K562 (cell line): ENCODE data around the gene ETS2. TPM values are rescaled to one million over a fixed set of nuclear protein-coding genes. Genes with fewer than 3 reads are reported as not detected.

ENCODE experiments used
- ATF4 ChIP-seq: fragments of 450-650 bp; formaldehyde crosslinking; IDR thresholded peaks from 2 replicates; pipeline ENCODE4 v1.4.0; 2022; ENCODE audit warnings: mild to moderate bottlenecking, moderate library complexity
- BHLHE40 ChIP-seq: IDR thresholded peaks from 2 replicates; pipeline ENCODE4 v1.6.1; 2011; ENCODE audit warnings: low read length, improper control_type of control experiment
- ELK3 ChIP-seq: fragments of 450-650 bp; formaldehyde crosslinking; IDR thresholded peaks from 2 replicates; pipeline ENCODE4 v1.4.0; 2020; ENCODE audit warnings: mild to moderate bottlenecking
- FOXO4 ChIP-seq: fragments of 450-650 bp; formaldehyde crosslinking; IDR thresholded peaks from 2 replicates; pipeline ENCODE4 v1.4.0; 2020; ENCODE audit warnings: mild to moderate bottlenecking, moderate library complexity
- HEY1 ChIP-seq: fragments of 250-450 bp; sonication (Bioruptor Pico); IDR thresholded peaks from 2 replicates; pipeline ENCODE4 v1.5.0; 2020; ENCODE audit warnings: mild to moderate bottlenecking, moderate library complexity, borderline replicate concordance
- HMGXB4 ChIP-seq: sonication (generic); formaldehyde crosslinking; IDR thresholded peaks from 2 replicates; pipeline ENCODE4 v1.8.1; 2023; ENCODE audit warnings: mild to moderate bottlenecking, missing genetic modification reagents
- NUFIP1 ChIP-seq: fragments of 450-650 bp; IDR thresholded peaks from 2 replicates; pipeline ENCODE4 v1.6.1; 2018; ENCODE audit not compliant: partially characterized antibody
- PHF21A ChIP-seq: fragments of 450-650 bp; IDR thresholded peaks from 2 replicates; pipeline ENCODE4 v1.6.1; 2017; ENCODE audit warnings: low read depth, borderline replicate concordance
- REST ChIP-seq, 2 experiments: fragments of 450-650 bp; formaldehyde crosslinking in 1 of 2; IDR thresholded peaks; 2 replicates each; pipeline versions ENCODE4 v1.4.0 to v1.6.1; 2014 to 2020; ENCODE audit warnings: mild to moderate bottlenecking in 2 of 2, borderline replicate concordance in 1 of 2, low read depth in 1 of 2
- ZNF143 ChIP-seq: sonication (generic); formaldehyde crosslinking; IDR thresholded peaks from 2 replicates; pipeline ENCODE4 v1.9.0; 2022; ENCODE audit warnings: mild to moderate bottlenecking, missing genetic modification reagents
- ZNF280B ChIP-seq: fragments of 250-450 bp; sonication (Bioruptor Pico); IDR thresholded peaks from 2 replicates; pipeline ENCODE4 v1.5.1; 2021; ENCODE audit warnings: mild to moderate bottlenecking
- ZNF764 ChIP-seq: fragments of 250-450 bp; sonication (Bioruptor Pico); IDR thresholded peaks from 2 replicates; pipeline ENCODE4 v1.4.0; 2020; ENCODE audit warnings: low read depth, mild to moderate bottlenecking, moderate library complexity
- polyA plus RNA-seq, 8 experiments: library from polyadenylated mRNA; depleted of rRNA in 4 of 8; stranded (reverse) in 5 of 8; unstranded in 3 of 8; fragments of >200 nt; fragmentation: Nextera tagmentation in 2 of 8; fragmentation: Illumina TruSeq in 1 of 8; extraction: Ambion mirVana in 2 of 8; extraction: Trizol in 1 of 8; gene quantifications; 2 replicates each; pipeline versions ENCODE4 v1.2.1 to v1.2.3, GENCODE V29; 2011 to 2014; ENCODE audit warnings: inconsistent platforms in 1 of 8, missing spikeins in 1 of 8
- total RNA-seq, 7 experiments: library from RNA; depleted of rRNA in 6 of 7; stranded (reverse); fragments of >200 nt in 6 of 7; fragmentation: Illumina TruSeq in 2 of 7; extraction: Trizol in 2 of 7; gene quantifications; 2 replicates each; pipeline versions ENCODE4 v1.2.1 to v1.2.3, GENCODE V29; 2011 to 2021; ENCODE audit warnings: low replicate concordance in 1 of 7

The ETS2 gene
- total and polyA plus RNA-seq, 9 of the 15 experiments (the other 6 are each of a cell fraction or from before 2014, with no cell fraction given) = 1.7 to 24.4 (median 12.2) TPM

GRCh38 chr21:38804789-38805327, 871 bp upstream of the ETS2 start (continued):
- TF ChIP-seq REST (IDR thresholded peaks at IDR 0.05; ENCODE audit: borderline replicate concordance) (peak; percentile 90), REST (CRISPR knock-in tag; IDR thresholded peaks at IDR 0.05; ENCODE audit: low read depth) (0 out of 2 replicates have a peak, but pooled peaks have one; percentile 78), ATF4 (CRISPR knock-in tag) (no peak), ZNF280B (CRISPR knock-in tag) (no peak), ZNF764 (CRISPR knock-in tag) (no peak), ELK3 (no peak), BHLHE40 (no peak), PHF21A (peak; percentile 79; the same call in 1 of the 2 replicates), HEY1 (no peak), FOXO4 (CRISPR knock-in tag) (no peak), ZNF143 (CRISPR knock-in tag) (no peak), HMGXB4 (CRISPR knock-in tag) (no peak), NUFIP1 (no peak)
